ENCODE results near the gene TEX54.
"Not testable (repeated sequence)": the region's sequence is repeated elsewhere in the genome, so short reads cannot be mapped to it uniquely, and the experiment has no call there.

The TEX54 gene

GRCh38 chr11:62832336-62833234 is at the start of gene TEX54:
TSS of gene TEX54 (minus strand) at chr11:62832841.
- no peak for DNase-seq

- no peak for DNase-seq
These were observed 49.7 kb upstream of the TEX54 start for GRCh38 chr11:62882431-62882749.

GRCh38 chr11:62881579-62882430 is 49.2 kb upstream of the TEX54 start:
- no peak for DNase-seq

- DNase-seq = peak; percentile 49
These were observed 48.4 kb upstream of the TEX54 start, which contains the start of gene SLC3A2 for GRCh38 chr11:62880803-62881578. TSS of gene SLC3A2 (plus strand) at chr11:62880896. CDS start at chr11:62881024, 128 bp downstream.

- no peak for DNase-seq
These were observed 47.7 kb upstream of the TEX54 start for GRCh38 chr11:62880231-62880802.

GRCh38 chr11:62879235-62879978 is 46.8 kb upstream of the TEX54 start:
- no peak for DNase-seq

GRCh38 chr11:62876712-62877111 is 44.1 kb upstream of the TEX54 start:
- DNase-seq = no peak

GRCh38 chr11:62875698-62876478 is 43.2 kb upstream of the TEX54 start:
- no peak for DNase-seq

- DNase-seq = no peak
These were observed 42.2 kb upstream of the TEX54 start for GRCh38 chr11:62874851-62875250.

GRCh38 chr11:62865635-62866034 is 33.0 kb upstream of the TEX54 start:
- no peak for DNase-seq

GRCh38 chr11:62863687-62864335 is 31.2 kb upstream of the TEX54 start:
- DNase-seq = no peak

GRCh38 chr11:62861564-62862192 is 29.0 kb upstream of the TEX54 start:
- not testable (repeated sequence) for DNase-seq

- DNase-seq = no peak
These were observed 28.4 kb upstream of the TEX54 start for GRCh38 chr11:62860835-62861563.

- not testable (repeated sequence) for DNase-seq
These were observed 26.7 kb upstream of the TEX54 start for GRCh38 chr11:62859281-62859703.

GRCh38 chr11:62858201-62858600 is 25.6 kb upstream of the TEX54 start:
- DNase-seq = no peak

- no peak for DNase-seq
These were observed 24.9 kb upstream of the TEX54 start for GRCh38 chr11:62857541-62857982.

- DNase-seq = no peak
These were observed 23.8 kb upstream of the TEX54 start for GRCh38 chr11:62856333-62856895.

- peak; percentile 91 for DNase-seq
These were observed 23.1 kb upstream of the TEX54 start for GRCh38 chr11:62855571-62856332.
